Neural cell (in vitro differentiated cells): ENCODE data around the gene TSPAN14.

Experiments
- CTCF ChIP-seq: fragments of 450-650 bp; IDR thresholded peaks from 2 replicates; pipeline ENCODE4 v1.5.1; 2014; ENCODE audit warnings: antibody characterized with exemption, mild to moderate bottlenecking, moderate library complexity; ENCODE audit not compliant: poor library complexity, severe bottlenecking
- EZH2 ChIP-seq: fragments of 200-600, 300-800 bp; shearing (Covaris generic), sonication (generic); IDR thresholded peaks from 2 replicates; pipeline ENCODE4 v1.6.1; 2014; ENCODE audit warnings: antibody characterized with exemption, low read length, borderline replicate concordance, mild to moderate bottlenecking; ENCODE audit not compliant: insufficient read depth, poor library complexity, severe bottlenecking
- POLR2AphosphoS5 ChIP-seq: IDR thresholded peaks from 2 replicates; pipeline ENCODE4 v1.6.1; 2012
- REST ChIP-seq: IDR thresholded peaks from 2 replicates; pipeline ENCODE4 v1.6.1; 2012; ENCODE audit warnings: borderline replicate concordance
- TAF1 ChIP-seq: IDR thresholded peaks from 2 replicates; pipeline ENCODE4 v1.6.1; 2012; ENCODE audit warnings: low read depth

- TF ChIP-seq POLR2AphosphoS5 (no peak), TAF1 (no peak), CTCF (no peak), REST (no peak), EZH2 (no peak)
Measured at GRCh38 chr10:80458263-80458625, 4.1 kb downstream of the TSPAN14 start.
